HFF-Myc (cell line): ENCODE data around the gene ALDOA.

Source experiments
- DNase-seq: peaks from one replicate; pipeline ENCODE4 v3.0.0-alpha.2; 2011; ENCODE audit warnings: low read depth; ENCODE audit errors: extremely low read depth
- H3K4me3 ChIP-seq: replicated peaks from 2 replicates; pipeline ENCODE4 v1.5.1; 2011; ENCODE audit warnings: low read depth, mild to moderate bottlenecking, control low read depth, low read length
- TF ChIP-seq, protein P1 (sequence below): IDR thresholded peaks from 2 replicates; pipeline ENCODE4 v1.5.1; 2012; ENCODE audit warnings: mild to moderate bottlenecking, low read depth, low read length, control low read depth; ENCODE audit errors: missing control alignments

The ALDOA gene

DNA sequence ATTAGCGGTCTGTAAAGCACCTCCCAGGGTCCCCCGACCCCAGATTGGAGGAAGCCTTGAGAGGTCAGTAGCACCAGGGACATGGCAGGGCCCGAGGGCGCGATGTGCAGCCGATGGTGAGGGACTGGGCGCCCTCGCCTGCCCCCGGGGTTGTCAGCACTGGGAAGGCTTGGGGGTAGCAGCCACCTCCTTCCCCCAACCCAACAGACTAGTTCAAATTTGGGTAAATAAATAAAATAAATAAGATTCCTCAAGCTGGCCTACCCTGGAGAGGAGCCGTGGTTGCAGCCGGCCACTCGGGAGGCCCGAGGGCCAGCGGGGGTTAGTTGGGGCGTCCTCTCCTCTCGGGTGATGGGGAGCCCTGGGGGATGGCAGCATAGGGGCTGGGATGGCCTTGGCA is 41.1 kb upstream of the ALDOA start:
- no peak overlapping the region for H3K4me3 ChIP-seq
- DNase-seq: no peak
- TF ChIP-seq, protein P1, sequence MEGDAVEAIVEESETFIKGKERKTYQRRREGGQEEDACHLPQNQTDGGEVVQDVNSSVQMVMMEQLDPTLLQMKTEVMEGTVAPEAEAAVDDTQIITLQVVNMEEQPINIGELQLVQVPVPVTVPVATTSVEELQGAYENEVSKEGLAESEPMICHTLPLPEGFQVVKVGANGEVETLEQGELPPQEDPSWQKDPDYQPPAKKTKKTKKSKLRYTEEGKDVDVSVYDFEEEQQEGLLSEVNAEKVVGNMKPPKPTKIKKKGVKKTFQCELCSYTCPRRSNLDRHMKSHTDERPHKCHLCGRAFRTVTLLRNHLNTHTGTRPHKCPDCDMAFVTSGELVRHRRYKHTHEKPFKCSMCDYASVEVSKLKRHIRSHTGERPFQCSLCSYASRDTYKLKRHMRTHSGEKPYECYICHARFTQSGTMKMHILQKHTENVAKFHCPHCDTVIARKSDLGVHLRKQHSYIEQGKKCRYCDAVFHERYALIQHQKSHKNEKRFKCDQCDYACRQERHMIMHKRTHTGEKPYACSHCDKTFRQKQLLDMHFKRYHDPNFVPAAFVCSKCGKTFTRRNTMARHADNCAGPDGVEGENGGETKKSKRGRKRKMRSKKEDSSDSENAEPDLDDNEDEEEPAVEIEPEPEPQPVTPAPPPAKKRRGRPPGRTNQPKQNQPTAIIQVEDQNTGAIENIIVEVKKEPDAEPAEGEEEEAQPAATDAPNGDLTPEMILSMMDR: no peak

DNA sequence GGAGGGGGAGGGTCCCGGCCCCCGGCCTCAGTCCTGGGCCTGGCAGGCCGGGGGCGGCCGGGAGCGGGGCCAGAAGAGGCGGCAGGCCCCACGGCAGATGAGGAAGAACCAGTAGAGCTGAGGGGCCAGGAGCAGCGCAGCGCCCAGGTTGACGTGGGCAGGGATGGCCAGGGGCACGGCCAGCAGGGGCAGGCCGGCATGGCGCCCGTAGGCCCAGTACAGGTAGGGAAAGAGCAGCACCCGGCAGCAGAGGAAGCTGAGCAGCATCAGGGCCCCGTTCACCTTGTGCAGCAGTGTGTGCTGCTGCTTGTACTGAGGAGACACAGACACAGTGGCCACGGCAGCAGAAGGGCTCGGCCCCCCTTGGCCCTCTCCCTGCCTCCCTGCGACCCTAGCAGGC is 40.4 kb upstream of the ALDOA start:
- H3K4me3 ChIP-seq: no peak overlapping the region
- TF ChIP-seq, protein P1: no peak
- DNase-seq: no peak

DNA sequence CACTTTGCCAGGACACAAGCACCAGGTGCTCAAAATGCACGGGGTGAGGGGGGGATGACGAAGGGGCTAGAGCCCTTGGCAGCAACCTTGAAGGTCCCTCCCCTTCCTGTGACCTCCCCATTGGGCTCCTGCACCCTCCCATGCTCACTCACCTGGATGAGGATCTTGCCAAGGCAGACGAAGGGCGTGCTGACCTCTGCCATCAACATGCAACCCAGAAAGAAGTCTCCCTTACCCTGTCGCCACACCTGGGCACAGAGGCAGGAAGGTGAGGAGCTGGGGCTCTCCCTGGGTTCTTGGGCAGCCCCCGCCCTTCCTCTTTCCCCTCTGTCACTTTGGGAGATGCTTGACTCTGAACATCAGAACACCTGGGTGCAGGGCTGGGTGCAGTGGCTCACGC is 40.0 kb upstream of the ALDOA start:
- DNase-seq: no peak
- TF ChIP-seq, protein P1: no peak

DNA sequence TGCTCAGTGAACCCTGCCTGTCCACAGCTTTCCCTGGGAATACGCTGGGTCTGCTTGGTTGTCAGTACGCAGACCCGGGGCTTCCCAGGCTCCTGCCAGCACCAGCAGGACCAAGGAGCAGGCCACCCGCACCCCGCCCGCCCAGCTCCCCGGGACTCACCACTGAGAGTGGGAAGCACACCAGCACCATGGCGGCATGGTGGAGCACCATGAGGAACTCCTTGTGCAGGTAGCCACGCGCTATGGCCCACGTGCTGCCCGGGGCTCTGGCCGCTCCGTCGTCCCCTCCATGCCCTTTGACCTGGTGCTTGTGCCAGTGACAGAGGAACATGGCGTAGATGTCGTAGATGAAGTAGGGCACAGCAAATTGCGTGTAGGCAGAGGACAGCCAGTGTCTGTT is 39.1 kb upstream of the ALDOA start:
- no peak overlapping the region for H3K4me3 ChIP-seq
- DNase-seq: no peak
- TF ChIP-seq, protein P1: no peak

More for the DNA sequence above, 40.0 kb upstream of the ALDOA start:
- no peak overlapping the region for H3K4me3 ChIP-seq

DNA sequence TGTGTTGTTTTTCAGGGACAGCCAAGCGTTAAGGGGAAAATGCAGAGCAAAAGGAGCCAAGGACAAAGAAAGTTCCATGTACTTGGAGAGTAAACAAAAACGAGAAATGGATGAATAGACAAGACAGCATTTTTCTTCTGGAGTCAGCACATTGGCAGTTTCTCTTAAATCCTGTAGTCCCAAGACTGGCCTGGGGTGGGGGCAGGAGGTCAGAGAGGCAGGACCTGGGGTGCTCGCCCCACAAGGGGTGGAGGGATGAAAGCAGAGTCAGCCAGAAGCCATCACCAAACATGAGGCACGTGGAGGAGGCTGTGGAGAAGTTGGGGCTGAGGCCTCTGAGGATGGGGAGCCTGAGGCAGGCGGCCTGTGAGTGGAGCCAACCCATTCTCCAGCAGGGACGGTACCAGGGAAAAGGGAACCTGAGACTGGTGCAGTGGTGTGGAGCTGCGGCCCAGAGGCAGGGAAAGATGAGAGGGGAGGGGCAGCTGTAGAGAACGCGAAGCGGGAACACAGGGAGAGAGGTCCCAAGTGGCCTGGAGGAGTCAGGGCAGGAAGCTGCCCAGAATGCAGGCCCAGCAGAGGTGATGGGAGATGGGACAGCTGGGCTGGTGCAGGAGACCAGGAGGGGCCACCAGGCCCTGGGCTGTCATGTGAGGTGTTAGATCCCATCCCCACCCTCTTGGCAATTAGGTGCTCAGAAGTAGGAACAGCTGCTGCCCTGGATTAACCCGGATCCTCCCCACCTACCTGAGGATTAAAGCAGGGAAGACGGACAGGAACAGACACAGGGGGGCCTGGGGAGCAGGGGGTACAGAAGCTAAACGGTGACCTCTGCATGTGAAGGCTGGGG is 37.7 kb upstream of the ALDOA start:
- no peak for DNase-seq
- TF ChIP-seq, protein P1: no peak
- no peak overlapping the region for H3K4me3 ChIP-seq

DNA sequence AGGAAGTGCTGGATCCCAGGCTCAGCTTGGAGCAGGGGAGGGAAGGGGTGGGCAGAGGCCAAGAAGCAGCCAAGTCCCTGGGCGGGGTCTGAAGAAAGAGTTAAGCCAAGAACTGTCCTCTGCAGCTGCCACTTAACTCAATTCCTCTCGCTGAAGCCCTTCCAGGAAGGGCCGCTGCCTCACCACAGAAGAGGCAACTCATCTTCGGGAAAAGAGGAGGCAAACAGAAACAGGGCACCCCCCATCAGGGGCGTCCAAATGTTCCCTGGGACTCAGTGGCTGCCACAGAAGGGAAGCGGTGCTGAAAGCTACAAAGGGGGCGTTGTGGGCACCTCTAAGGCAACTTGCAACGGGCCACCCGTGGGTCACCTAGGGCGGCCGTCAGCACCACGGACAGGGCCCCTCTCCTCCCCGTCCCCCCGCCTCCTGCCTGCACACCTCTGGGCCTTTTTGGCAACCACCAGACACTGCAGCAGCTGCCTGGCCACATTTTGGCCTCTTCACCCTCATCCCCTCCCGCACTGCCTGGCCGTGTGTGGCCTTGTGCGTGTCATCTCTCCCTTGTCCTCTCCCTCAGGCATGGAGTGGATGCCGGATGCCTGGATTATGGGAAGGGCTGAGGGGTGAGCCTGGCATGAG is 37.0 kb upstream of the ALDOA start:
- TF ChIP-seq, protein P1: no peak
- no peak for DNase-seq
- no peak overlapping the region for H3K4me3 ChIP-seq
